Stomach (tissue), 4 donors: ENCODE measurements around the gene TFB1M.

Experiments used
- EP300 ChIP-seq: sonication (generic); formaldehyde crosslinking; IDR thresholded peaks from one replicate; pipeline ENCODE4 v1.6.1; 2017; ENCODE audit warnings: antibody characterized with exemption
- POLR2A ChIP-seq, 4 donors: fragments of 450-650 bp; IDR thresholded peaks; one replicate each; pipeline ENCODE4 v1.6.1; 2016; ENCODE audit warnings: antibody characterized with exemption in 4 of 4, control low read depth in 2 of 4, mild to moderate bottlenecking in 1 of 4, moderate library complexity in 1 of 4
- POLR2AphosphoS5 ChIP-seq, 3 donors: sonication (generic); formaldehyde crosslinking; IDR thresholded peaks; one replicate each; pipeline ENCODE4 v1.6.1; 2016; ENCODE audit warnings: antibody characterized with exemption in 3 of 3
- TF ChIP-seq, protein P1 (sequence below), 7 experiments: fragments of 450-650 bp in 4 of 7; fragments of 200-600 bp in 3 of 7; sonication (generic) in 3 of 7; IDR thresholded peaks; one replicate each; pipeline ENCODE4 v1.5.1; 2016 to 2019; ENCODE audit warnings: antibody characterized with exemption in 7 of 7, control low read depth in 2 of 7, mild to moderate bottlenecking in 1 of 7

DNA sequence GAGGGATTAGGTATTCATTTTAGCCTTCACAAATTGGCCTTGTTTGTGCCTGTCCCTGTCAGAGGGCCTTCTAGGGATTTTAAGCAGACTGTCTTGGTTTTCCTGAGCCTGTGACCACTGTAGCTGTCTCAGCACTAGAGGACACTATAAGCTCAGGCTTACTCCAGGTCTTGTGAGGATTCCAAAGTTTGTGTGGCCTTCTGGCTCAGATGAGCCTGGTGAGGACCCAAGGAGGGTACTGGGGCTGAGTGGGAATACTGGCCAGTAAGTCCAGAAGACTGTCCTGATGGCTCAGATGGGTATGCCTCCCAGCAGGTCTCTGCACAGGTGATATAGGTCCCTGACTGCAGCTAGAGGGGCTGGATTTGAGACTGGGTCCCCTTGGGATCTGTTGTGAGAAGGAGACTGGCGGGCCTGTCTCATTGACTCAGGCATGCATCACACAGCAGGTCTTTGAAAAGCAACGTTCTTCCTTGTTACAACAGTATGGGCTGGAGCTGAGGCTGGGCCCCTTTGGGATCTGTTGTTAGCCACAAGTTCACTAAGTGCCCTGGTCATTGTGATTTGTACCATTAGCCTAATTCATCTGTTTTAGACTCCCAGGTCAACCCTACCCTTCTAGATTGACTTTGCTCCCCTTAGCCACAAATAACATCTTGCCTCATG, 26.3 kb upstream of the TFB1M start:
- no peak for TF ChIP-seq POLR2AphosphoS5 (IDR thresholded peaks at IDR 0.05)
- TF ChIP-seq, protein P1, sequence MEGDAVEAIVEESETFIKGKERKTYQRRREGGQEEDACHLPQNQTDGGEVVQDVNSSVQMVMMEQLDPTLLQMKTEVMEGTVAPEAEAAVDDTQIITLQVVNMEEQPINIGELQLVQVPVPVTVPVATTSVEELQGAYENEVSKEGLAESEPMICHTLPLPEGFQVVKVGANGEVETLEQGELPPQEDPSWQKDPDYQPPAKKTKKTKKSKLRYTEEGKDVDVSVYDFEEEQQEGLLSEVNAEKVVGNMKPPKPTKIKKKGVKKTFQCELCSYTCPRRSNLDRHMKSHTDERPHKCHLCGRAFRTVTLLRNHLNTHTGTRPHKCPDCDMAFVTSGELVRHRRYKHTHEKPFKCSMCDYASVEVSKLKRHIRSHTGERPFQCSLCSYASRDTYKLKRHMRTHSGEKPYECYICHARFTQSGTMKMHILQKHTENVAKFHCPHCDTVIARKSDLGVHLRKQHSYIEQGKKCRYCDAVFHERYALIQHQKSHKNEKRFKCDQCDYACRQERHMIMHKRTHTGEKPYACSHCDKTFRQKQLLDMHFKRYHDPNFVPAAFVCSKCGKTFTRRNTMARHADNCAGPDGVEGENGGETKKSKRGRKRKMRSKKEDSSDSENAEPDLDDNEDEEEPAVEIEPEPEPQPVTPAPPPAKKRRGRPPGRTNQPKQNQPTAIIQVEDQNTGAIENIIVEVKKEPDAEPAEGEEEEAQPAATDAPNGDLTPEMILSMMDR (IDR thresholded peaks at IDR 0.05), result no peak
- TF ChIP-seq POLR2A (IDR thresholded peaks at IDR 0.05), result no peak
- no peak for TF ChIP-seq EP300
